Muscle layer of colon (tissue), 2 donors: ENCODE measurements around the gene GPRIN2.
"Not testable (repeated sequence)": the region's sequence is repeated elsewhere in the genome, so short reads cannot be mapped to it uniquely, and the experiment has no call there.

Source experiments
- H3K27ac ChIP-seq: one replicate; pipeline ENCODE4 v1.7.0; 2013; ENCODE audit warnings: low read depth, mild to moderate bottlenecking, low read length, moderate library complexity
- H3K27me3 ChIP-seq, 2 donors: one replicate each; pipeline ENCODE4 v1.7.0; 2013; ENCODE audit warnings: low read length in 2 of 2, mild to moderate bottlenecking in 2 of 2; ENCODE audit not compliant: insufficient read depth in 2 of 2, control insufficient read depth in 1 of 2
- H3K36me3 ChIP-seq: one replicate; pipeline ENCODE4 v1.7.0; 2013; ENCODE audit warnings: mild to moderate bottlenecking, low read length; ENCODE audit not compliant: insufficient read depth
- H3K4me1 ChIP-seq: one replicate; pipeline ENCODE4 v1.7.0; 2013; ENCODE audit warnings: mild to moderate bottlenecking, low read length; ENCODE audit not compliant: insufficient read depth
- H3K4me3 ChIP-seq, 2 donors: one replicate each; pipeline ENCODE4 v1.7.0; 2013; ENCODE audit warnings: low read length in 2 of 2, low read depth in 1 of 2, mild to moderate bottlenecking in 1 of 2, moderate library complexity in 1 of 2
- H3K9ac ChIP-seq: one replicate; pipeline ENCODE4 v1.7.0; 2013; ENCODE audit warnings: low read length
- H3K9me3 ChIP-seq: one replicate; pipeline ENCODE4 v1.7.0; 2013; ENCODE audit warnings: mild to moderate bottlenecking, low read length
- donor health status: abdominal sarcoma.
- donor health status: Adenocarcinoma of cecum.

GPRIN2 gene

GRCh38 chr10:46520381-46520780, 36.1 kb downstream of the GPRIN2 start:
- H3K36me3 ChIP-seq = no peaks in the 10 kb centered on the region
- no peaks in the 10 kb centered on the region for H3K27me3 ChIP-seq
- no peak overlapping the region for H3K4me3 ChIP-seq
- H3K4me1 ChIP-seq = peaks cover 21% of the 10 kb centered on the region
- H3K9me3 ChIP-seq = no peaks in the 10 kb centered on the region
- no peak overlapping the region for H3K9ac ChIP-seq
- H3K27ac ChIP-seq = no peak overlapping the region

DNA sequence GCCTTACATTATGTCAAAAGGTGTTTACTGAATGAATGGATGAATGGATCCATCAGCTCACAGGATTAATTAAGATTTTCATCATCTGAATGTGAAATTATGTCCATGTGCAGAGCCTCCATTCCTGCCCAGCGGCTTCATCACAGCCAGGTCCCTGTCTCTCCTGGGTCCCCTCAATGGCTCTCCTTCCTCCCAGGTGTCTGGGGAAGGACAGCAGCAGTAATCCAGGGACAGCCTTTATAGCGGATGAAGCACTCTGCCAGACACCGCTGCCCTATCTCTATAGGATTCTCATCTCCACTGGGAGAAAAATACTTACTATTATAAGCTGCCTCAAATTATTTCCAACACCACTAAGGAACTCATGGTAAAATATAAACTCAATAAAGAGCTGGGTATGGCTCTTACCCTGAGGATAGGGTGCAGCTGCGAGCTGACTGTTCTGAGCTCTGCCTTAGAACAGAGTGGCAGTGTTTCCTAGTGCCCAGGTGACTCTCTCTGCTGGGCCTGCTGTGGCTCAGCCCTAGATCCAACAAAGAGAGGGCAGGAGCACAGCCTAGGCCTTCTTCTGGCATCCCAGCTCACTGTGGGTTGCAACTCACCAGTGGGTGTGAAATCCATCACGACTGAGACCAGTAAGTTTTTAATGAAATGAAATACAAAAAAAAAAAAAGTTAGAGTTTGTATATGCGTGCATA, 38.3 kb downstream of the GPRIN2 start:
- Histone ChIP-seq H3K27me3 (no peaks in the 10 kb centered on the region), H3K4me1 (peaks cover 8% of the 10 kb centered on the region), H3K36me3 (no peaks in the 10 kb centered on the region), H3K9me3 (no peaks in the 10 kb centered on the region), H3K4me3 (no peak overlapping the region), H3K9ac (no peak overlapping the region), H3K27ac (no peak overlapping the region)

DNA sequence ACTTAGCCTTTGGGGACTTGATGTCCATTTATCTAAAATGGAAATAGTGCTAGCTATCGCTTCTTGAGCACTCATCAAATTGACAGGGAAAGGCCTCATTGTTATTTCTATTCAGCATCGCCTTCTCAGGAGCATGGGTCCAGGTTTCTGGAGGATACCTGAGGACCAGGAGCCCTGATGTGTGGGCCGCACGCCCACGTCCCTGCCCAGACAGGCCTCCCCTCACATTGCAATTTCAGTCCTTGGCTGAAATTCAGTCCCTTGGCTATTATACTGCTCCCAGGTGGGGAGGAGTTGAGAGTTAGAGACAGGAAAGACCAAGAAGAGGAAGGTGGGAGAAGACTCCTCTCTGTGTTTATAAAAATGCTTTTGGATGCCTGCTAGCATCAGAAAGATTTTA, 38.9 kb downstream of the GPRIN2 start:
- Histone ChIP-seq H3K27me3 (no peaks in the 10 kb centered on the region), H3K9me3 (no peaks in the 10 kb centered on the region), H3K4me3 (no peak overlapping the region)

DNA sequence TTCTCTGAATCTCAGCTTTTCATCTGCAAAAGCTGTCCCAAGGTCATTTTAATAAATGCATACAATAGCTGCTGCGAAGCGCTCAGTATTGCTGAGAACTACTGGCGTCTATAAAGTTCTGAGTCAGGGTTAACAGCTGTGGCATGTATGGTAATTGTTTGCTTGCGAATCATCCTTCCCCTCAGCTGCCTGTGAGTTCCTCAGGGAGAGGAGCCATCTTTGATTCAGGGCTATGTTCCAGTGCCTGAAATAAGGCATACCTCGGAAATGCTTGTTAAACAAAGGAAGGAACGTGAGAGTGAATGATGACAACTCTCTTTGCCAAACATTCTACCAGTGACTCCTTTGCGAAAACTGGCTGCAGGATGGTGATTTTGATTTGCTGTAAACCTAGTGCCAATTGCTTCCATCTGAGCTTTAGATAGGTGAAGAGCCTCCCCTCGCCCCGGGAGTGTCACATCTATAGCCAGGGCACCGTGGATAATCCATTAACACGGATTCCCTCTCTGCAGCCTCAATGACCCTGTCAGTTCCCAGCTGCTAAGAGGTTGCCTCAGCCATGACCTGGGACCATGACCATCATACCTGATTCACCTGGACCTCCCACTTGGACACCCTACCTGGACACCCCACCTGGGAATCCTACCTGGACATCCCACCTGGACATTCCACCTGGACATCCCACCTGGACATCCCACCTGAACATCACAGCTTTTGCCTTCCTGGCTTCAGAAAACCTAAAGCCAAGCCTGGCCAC, 39.6 kb downstream of the GPRIN2 start:
- Histone ChIP-seq H3K9ac (no peak overlapping the region), H3K4me3 (no peak overlapping the region), H3K27me3 (no peaks in the 10 kb centered on the region), H3K36me3 (no peaks in the 10 kb centered on the region), H3K27ac (no peak overlapping the region), H3K9me3 (no peaks in the 10 kb centered on the region), H3K4me1 (peaks cover 7% of the 10 kb centered on the region)

More for the DNA sequence above, 38.9 kb downstream of the GPRIN2 start:
- no peak overlapping the region for H3K27ac ChIP-seq
- no peak overlapping the region for H3K9ac ChIP-seq
- peaks cover 7% of the 10 kb centered on the region for H3K4me1 ChIP-seq
- H3K36me3 ChIP-seq = no peaks in the 10 kb centered on the region

DNA sequence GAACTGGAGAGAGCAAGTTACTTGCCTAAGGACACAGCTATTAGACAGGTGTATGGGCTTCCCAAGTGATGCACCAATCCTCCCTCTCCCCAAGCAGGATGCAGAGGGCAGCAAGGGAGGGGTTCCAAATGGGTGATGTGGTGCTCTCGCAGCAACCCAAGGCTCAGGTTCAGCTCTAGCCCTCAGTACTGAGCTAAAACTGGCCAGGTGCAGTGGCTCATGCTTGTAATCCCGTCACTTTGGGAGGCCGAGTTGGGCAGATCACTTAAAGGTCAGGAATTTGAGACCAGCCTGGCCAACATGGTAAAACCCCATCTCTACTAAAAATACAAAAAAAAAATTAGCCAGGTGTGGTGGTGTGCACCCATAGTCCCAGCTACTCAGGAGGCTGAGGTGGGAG, 40.7 kb downstream of the GPRIN2 start:
- no peak overlapping the region for H3K27ac ChIP-seq
- no peak overlapping the region for H3K9ac ChIP-seq
- peaks cover 7% of the 10 kb centered on the region for H3K4me1 ChIP-seq
- H3K36me3 ChIP-seq = no peaks in the 10 kb centered on the region
- H3K27me3 ChIP-seq = no peaks in the 10 kb centered on the region
- H3K4me3 ChIP-seq = no peak overlapping the region
- no peaks in the 10 kb centered on the region for H3K9me3 ChIP-seq

DNA sequence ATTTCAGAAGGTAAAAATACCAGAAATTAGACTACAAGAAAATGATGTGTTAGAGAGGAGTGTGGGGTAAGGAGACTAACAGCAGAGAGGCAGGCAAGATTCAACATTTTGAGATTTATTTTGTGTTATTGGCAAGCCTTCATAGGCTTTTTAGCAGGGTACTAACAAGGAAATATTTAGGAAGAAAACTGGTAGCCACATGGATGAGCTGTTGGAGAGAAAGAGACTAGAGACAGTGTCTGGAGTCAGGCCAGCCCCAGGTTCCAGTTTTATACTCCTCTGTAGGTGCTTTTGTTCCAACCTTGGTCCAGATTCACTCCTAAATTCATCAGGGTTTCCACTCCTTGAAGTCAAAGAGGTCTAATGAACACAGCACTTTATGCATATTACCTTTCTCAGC, 41.1 kb downstream of the GPRIN2 start:
- Histone ChIP-seq H3K27me3 (no peaks in the 10 kb centered on the region), H3K4me1 (peaks cover 7% of the 10 kb centered on the region), H3K9me3 (no peaks in the 10 kb centered on the region), H3K36me3 (no peaks in the 10 kb centered on the region), H3K27ac (no peak overlapping the region), H3K9ac (no peak overlapping the region), H3K4me3 (no peak overlapping the region)

- Histone ChIP-seq H3K27ac (no peak overlapping the region), H3K4me3 (no peak overlapping the region), H3K27me3 (no peaks in the 10 kb centered on the region), H3K36me3 (no peaks in the 10 kb centered on the region), H3K4me1 (peaks cover 7% of the 10 kb centered on the region), H3K9ac (no peak overlapping the region), H3K9me3 (no peaks in the 10 kb centered on the region)
These were observed 41.6 kb downstream of the GPRIN2 start for GRCh38 chr10:46514899-46515298.

DNA sequence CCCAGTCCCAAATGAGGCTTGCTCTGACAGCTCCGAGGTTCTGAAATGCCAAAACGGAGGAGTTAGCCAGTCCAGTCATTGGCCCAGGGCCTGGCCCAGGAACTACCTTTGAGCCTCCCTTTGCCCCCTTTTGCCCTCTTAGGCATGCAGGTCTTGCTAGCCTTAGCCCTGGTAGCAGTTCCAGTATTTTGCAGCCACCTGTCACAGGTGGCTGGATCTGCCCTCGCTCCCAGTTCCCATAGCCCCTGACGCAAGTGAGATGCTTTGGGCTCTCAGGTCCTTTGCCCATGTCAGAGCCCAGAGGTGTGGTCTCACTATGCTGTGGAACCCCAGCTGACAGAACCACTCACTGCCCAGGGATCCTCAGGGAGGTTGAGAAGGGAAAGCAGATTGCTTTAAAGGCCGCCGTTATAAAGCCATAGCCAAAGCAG, 42.0 kb downstream of the GPRIN2 start:
- no peak overlapping the region for H3K4me3 ChIP-seq
- no peaks in the 10 kb centered on the region for H3K9me3 ChIP-seq
- no peak overlapping the region for H3K9ac ChIP-seq
- H3K27me3 ChIP-seq = no peaks in the 10 kb centered on the region
- no peaks in the 10 kb centered on the region for H3K36me3 ChIP-seq
- H3K27ac ChIP-seq = no peak overlapping the region
- peaks cover 7% of the 10 kb centered on the region for H3K4me1 ChIP-seq

- H3K4me3 ChIP-seq, H3K4me1 ChIP-seq, H3K36me3 ChIP-seq, H3K9ac ChIP-seq, H3K27me3 ChIP-seq, H3K9me3 ChIP-seq, H3K27ac ChIP-seq: not testable (repeated sequence)
These were observed 43.1 kb downstream of the GPRIN2 start for GRCh38 chr10:46513333-46513732.

DNA sequence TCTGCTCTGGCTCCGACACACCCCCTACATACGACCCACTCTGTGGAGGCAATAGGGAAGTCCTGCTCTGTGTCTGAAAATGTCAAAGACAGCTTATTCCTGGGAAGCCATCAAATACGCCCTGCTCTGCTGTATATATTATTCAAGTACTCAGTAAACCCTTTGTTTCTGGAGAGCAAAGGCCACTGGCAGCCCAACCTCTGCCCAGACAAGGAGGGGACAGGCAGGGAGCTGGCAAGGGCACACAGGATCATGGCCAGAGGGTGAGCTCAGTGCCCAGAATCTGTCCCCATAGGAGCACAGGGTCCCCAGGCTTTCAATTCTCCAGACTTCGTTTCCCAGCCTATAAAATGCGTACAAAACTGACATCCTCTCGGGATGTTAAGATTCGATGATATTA, 43.7 kb downstream of the GPRIN2 start:
- not testable (repeated sequence) for H3K4me1 ChIP-seq, H3K27ac ChIP-seq, H3K36me3 ChIP-seq, H3K4me3 ChIP-seq, H3K9ac ChIP-seq, H3K9me3 ChIP-seq, H3K27me3 ChIP-seq

DNA sequence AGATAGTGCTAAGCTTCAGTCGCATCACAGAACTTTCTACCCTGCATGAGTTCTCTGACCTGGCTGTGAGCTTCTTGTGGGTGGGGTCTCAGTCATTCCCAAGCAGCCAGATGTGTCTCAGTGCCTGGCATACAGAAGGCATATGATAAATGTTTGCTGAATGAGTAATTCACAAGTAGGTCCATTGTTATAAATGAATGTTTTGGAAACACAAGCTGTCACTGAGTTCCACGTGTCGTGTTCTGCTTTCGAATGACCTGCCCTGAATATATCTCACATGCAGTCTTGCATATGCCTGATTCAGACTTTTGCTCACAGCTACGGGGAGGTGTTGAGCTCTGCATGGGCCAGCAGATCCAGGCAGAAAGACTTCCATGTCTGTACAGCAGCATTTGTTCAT, 44.5 kb downstream of the GPRIN2 start:
- H3K9me3 ChIP-seq, H3K4me3 ChIP-seq, H3K9ac ChIP-seq, H3K4me1 ChIP-seq, H3K27me3 ChIP-seq, H3K27ac ChIP-seq, H3K36me3 ChIP-seq: not testable (repeated sequence)
